Head of caudate nucleus (tissue), 42 donors: Measurements from ENCODE around the gene GNB1L.

Experiments
- DNase-seq, 42 donors: peaks; one replicate each; pipeline versions ENCODE4 v3.0.0 to v3.0.0-alpha.2; 2020 to 2021; ENCODE audit warnings: mixed read lengths in 7 of 42
- intact Hi-C: fragments of 100-400 bp; cut with DNase I; formaldehyde crosslinking; loops from one replicate; pipeline ENCODE4 v1.15.0; 2022

The GNB1L gene

GRCh38 chr22:19743651-19744050, 111.0 kb downstream of the GNB1L start:
- intact Hi-C loops, result no loop called here
- DNase-seq, result no peak

GRCh38 chr22:19743081-19743480, 111.6 kb downstream of the GNB1L start:
- intact Hi-C loops, result no loop called here
- DNase-seq, result no peak

GRCh38 chr22:19742160-19743066, 112.3 kb downstream of the GNB1L start:
- intact Hi-C loops, result no loop called here
- peak in 2 of 42 donors; percentile 28 to 46 for DNase-seq

DNA sequence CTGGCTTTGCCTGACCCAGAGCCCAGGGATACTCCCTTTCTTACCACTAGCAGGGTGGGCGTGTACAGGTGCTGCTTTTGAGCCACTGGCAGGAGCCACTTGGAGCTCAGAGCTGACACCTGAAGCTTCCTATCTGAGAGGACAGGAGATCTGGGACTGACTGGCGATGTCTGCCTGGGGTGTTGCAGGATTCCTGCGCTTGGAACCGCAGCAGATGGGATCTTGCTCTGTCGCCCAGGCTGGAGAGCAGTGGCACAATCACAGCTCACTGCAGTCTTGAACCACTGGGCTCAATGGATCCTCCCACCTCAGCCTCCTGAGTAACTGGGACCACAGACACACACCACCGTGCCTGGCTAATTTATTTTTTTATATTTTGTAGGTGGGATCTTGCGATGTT, 113.6 kb downstream of the GNB1L start:
- no peak for DNase-seq
- intact Hi-C loops, result no loop called here

DNA sequence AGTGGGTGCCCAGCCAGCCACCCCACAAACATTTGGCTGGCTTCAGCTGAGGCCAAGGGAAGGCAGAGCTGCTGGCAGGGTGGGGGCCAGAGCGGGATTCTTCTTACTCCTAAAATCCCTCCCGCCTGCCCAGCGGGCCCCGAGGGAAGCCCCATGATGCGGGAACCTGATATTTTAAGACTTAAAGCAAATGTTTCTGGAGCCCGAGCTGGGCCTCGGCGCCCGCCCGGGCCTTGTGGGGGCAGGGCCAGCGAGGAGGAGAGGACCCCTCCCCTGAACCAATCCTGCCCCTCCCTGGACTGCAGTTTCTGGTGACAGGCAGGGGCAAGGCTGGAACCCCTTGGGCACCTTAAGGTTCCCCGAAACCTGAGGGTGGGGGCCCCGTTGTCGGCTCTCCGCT, 114.1 kb downstream of the GNB1L start:
- intact Hi-C loops, result no loop called here
- DNase-seq, result no peak

GRCh38 chr22:19739911-19740449, 114.7 kb downstream of the GNB1L start:
- no peak for DNase-seq
- intact Hi-C loops, result no loop called here

- DNase-seq, result no peak
- intact Hi-C loops, result no loop called here
Measured at GRCh38 chr22:19739448-19739895, 115.2 kb downstream of the GNB1L start.

GRCh38 chr22:19738664-19739447, 115.8 kb downstream of the GNB1L start:
- intact Hi-C loops, result no loop called here
- DNase-seq, result no peak

- DNase-seq, result no peak
- intact Hi-C loops, result no loop called here
Measured at GRCh38 chr22:19737846-19738663, 116.6 kb downstream of the GNB1L start.

DNA sequence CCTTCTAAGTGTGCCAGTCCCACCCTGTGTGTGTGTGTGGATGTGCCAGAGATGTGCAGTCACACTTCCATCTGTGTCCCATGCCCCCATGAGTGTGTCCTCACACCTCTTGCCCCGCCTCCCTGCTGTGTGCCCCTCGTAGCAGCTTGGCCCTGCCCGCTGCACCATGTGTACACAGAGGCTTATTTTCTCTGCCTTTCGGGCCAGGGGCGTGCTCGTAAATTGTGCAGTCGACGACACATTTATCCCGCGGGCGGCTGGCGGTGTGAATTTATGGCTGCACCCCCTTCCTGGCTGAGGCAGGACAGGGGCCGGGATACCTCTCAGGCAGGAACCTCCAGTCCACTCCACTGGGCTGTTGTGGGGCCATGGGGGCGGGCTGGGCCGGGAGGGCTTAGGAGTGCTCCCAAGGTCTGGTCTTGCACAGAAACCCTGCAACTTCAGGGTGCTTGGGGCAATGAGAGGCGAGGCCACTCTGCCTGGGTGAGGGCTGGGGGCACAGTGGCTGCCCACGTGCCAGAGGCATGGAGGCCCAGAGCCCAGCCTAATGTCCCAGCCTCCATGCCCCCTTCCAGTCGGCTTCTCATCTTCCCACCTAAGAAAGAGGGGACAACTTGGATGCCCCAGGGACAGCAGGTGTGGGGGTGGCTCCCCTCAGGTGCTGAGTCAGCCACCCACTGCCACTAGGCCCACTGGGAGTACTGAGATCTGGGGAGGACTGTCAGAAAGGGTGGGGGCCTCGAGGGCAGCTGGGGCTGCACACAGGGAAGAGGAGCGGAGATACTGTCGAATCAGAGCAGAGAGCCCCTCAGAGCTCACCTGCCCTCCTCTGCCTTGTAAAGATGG, 118.8 kb downstream of the GNB1L start:
- DNase-seq, result no peak
- intact Hi-C loops, result no loop called here

DNA sequence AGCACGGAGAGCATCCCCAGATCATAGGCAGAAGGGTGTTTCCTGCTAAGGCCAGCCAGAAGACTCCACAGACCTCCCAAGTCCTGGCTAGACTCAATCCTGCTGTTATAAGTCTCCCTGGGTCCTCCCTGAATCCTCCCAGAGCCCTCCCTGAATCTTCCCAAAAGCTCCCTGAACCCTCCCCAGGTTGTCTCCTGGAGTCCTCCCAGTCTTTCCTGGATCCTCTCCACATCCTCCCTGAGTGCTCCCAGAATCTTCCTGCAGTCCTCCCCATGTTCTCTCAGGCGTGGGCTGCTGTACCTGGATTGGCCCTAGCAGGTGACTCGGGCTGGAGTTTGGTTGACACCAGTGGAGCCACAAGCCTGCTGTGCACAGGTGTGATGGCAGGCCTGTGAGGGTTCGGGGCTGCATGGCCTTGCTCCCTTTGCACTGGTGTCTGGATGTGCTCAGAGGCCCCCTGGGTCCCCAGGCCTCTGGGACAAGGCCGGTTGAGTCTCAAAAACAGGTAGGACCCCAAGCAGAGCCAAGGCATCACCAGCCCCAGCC, 119.8 kb downstream of the GNB1L start:
- no peak for DNase-seq
- intact Hi-C loops, result loop anchor here (5.0 kb wide), 1 partner anchor 117 kb away; the partner anchor contains the start of genes GNB1L and RTL10

DNA sequence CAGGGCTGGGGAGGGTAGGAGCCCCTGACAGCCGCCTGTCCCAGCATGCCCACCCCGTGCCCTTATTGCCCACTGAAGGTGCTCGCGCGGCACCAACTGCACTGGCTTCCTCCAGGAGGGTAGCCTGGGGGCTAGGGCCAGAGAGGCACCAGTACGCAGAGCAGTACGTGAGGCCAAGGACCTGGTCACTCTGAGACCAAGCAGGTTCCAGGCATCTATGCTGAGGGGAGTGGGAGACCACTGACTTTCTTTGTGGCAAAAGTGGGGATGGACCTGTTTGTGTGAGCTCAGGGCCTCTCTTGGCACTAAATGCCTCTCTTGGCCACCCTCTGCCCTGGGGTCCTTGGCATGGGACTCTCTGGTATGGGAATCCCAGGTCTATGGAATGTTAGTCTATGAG, 120.5 kb downstream of the GNB1L start:
- intact Hi-C loops, result loop anchor here (5.0 kb wide), 1 partner anchor 118 kb away; the partner anchor contains the start of genes GNB1L and RTL10
- DNase-seq, result no peak

DNA sequence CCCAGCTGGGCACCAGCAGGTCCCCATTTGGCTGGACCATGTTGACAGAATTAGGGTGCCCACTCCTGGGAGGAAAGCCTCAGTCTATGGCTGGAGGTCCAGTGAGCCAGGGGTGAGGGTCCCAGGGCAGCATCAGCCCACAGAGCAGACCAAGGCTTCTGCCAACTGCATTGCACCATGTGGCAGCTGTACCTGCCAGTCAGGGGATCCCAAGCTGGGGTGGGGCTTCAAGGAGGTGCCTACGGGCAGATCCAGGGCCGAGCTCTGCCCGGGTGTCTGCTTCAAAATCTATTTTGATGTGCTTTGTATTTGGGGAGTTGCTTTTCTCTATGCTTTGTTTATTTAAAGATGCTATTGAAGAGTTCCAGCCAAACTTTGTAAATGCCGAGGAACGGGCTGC, 120.9 kb downstream of the GNB1L start:
- no peak for DNase-seq
- intact Hi-C loops, result loop anchor here (2.0 to 5.0 kb wide), 2 partner anchors 119 to 177 kb away; partner anchors contain the start of genes GNB1L and RTL10
